Hepatocyte (in vitro differentiated cells): Measurements from ENCODE around the gene URGCP.

ENCODE experiments used
- CTCF ChIP-seq: fragments of 200-600 bp; sonication (generic); IDR thresholded peaks from 2 replicates; pipeline ENCODE4 v1.5.1; 2016; ENCODE audit warnings: antibody characterized with exemption, mild to moderate bottlenecking; ENCODE audit not compliant: poor library complexity
- EZH2 ChIP-seq: fragments of 200-600 bp; sonication (generic); IDR thresholded peaks from 2 replicates; pipeline ENCODE4 v1.6.1; 2016; ENCODE audit warnings: antibody characterized with exemption, mild to moderate bottlenecking, borderline replicate concordance

GRCh38 chr7:43877968-43878864, 28.2 kb downstream of the URGCP start:
- TF ChIP-seq CTCF (no peak), EZH2 (no peak)
